ENCODE measurements around the gene AP1S3. TPM values are rescaled to one million over a fixed set of nuclear protein-coding genes. Genes with fewer than 3 reads are reported as not detected.
"Not testable (repeated sequence)": the region's sequence is repeated elsewhere in the genome, so short reads cannot be mapped to it uniquely, and the experiment has no call there.

Gene AP1S3
- total RNA-seq, 1 donor, result 0.81 TPM

GRCh38 chr2:223854741-223855140 lies 17.4 kb upstream of the AP1S3 start:
- no peak for DNase-seq (ENCODE audit: low read depth in 2 of 3, low spot score in 2 of 3)

- no peak for DNase-seq (ENCODE audit: low read depth in 2 of 3, low spot score in 2 of 3)
Measured at GRCh38 chr2:223853425-223853837, 16.0 kb upstream of the AP1S3 start.

GRCh38 chr2:223852281-223852795 lies 15.0 kb upstream of the AP1S3 start:
- no peak for DNase-seq (ENCODE audit: low read depth in 2 of 3, low spot score in 2 of 3)

- no peak for DNase-seq (ENCODE audit: low read depth in 2 of 3, low spot score in 2 of 3)
Measured at GRCh38 chr2:223847410-223847809, 10.0 kb upstream of the AP1S3 start.

GRCh38 chr2:223846515-223846914 lies 9.1 kb upstream of the AP1S3 start:
- no peak for DNase-seq (ENCODE audit: low read depth in 2 of 3, low spot score in 2 of 3)

- DNase-seq (ENCODE audit: low read depth in 2 of 3, low spot score in 2 of 3), result no peak
Measured at GRCh38 chr2:223841436-223842190, 4.2 kb upstream of the AP1S3 start.

GRCh38 chr2:223835701-223836532 lies 1.5 kb downstream of the AP1S3 start:
- DNase-seq (ENCODE audit: low read depth in 2 of 3, low spot score in 2 of 3), result peak in 2 of 3 donors; percentile 46 to 89

- DNase-seq (ENCODE audit: low read depth in 2 of 3, low spot score in 2 of 3), result no peak
Measured at GRCh38 chr2:223834431-223834830, 3.0 kb downstream of the AP1S3 start.

- DNase-seq (ENCODE audit: low read depth in 2 of 3, low spot score in 2 of 3), result no peak
Measured at GRCh38 chr2:223832241-223832903, 5.0 kb downstream of the AP1S3 start.

- no peak for DNase-seq (ENCODE audit: low read depth in 2 of 3, low spot score in 2 of 3)
Measured at GRCh38 chr2:223829128-223829527, 8.3 kb downstream of the AP1S3 start.

GRCh38 chr2:223828314-223828713 lies 9.1 kb downstream of the AP1S3 start:
- DNase-seq (ENCODE audit: low read depth in 2 of 3, low spot score in 2 of 3), result no peak

- no peak for DNase-seq (ENCODE audit: low read depth in 2 of 3, low spot score in 2 of 3)
Measured at GRCh38 chr2:223826995-223827394, 10.4 kb downstream of the AP1S3 start.

GRCh38 chr2:223824301-223824700 lies 13.1 kb downstream of the AP1S3 start:
- DNase-seq (ENCODE audit: low read depth in 2 of 3, low spot score in 2 of 3), result no peak

- DNase-seq (ENCODE audit: low read depth in 2 of 3, low spot score in 2 of 3), result no peak
Measured at GRCh38 chr2:223822818-223823217, 14.6 kb downstream of the AP1S3 start.

GRCh38 chr2:223820549-223820948 lies 16.8 kb downstream of the AP1S3 start:
- DNase-seq (ENCODE audit: low read depth in 2 of 3, low spot score in 2 of 3), result no peak

- DNase-seq (ENCODE audit: low read depth in 2 of 3, low spot score in 2 of 3), result no peak
Measured at GRCh38 chr2:223819891-223820290, 17.5 kb downstream of the AP1S3 start.

GRCh38 chr2:223815884-223816570 lies 21.4 kb downstream of the AP1S3 start:
- DNase-seq (ENCODE audit: low read depth in 2 of 3, low spot score in 2 of 3), result no peak

- DNase-seq (ENCODE audit: low read depth in 2 of 3, low spot score in 2 of 3), result peak in 1 of 3 donors; percentile 14
Measured at GRCh38 chr2:223815186-223815883, 22.0 kb downstream of the AP1S3 start.

GRCh38 chr2:223814764-223815163 lies 22.6 kb downstream of the AP1S3 start:
- DNase-seq (ENCODE audit: low read depth in 2 of 3, low spot score in 2 of 3), result not testable (repeated sequence)

- DNase-seq (ENCODE audit: low read depth in 2 of 3, low spot score in 2 of 3), result no peak
Measured at GRCh38 chr2:223813329-223813728, 24.1 kb downstream of the AP1S3 start.
